SH-SY5Y (cell line): ENCODE results near the gene INF2.

ENCODE experiments used
- GATA2 ChIP-seq: IDR thresholded peaks from 2 replicates; pipeline ENCODE4 v1.6.1; 2011; ENCODE audit warnings: mild to moderate bottlenecking, low read depth, low read length
- GATA3 ChIP-seq: IDR thresholded peaks from 2 replicates; pipeline ENCODE4 v1.6.1; 2011; ENCODE audit warnings: low read depth, mild to moderate bottlenecking, low read length, moderate library complexity

INF2 gene

GRCh38 chr14:104757681-104758392 lies 68.4 kb downstream of the INF2 start:
- TF ChIP-seq GATA2 (no peak), GATA3 (no peak)

DNA sequence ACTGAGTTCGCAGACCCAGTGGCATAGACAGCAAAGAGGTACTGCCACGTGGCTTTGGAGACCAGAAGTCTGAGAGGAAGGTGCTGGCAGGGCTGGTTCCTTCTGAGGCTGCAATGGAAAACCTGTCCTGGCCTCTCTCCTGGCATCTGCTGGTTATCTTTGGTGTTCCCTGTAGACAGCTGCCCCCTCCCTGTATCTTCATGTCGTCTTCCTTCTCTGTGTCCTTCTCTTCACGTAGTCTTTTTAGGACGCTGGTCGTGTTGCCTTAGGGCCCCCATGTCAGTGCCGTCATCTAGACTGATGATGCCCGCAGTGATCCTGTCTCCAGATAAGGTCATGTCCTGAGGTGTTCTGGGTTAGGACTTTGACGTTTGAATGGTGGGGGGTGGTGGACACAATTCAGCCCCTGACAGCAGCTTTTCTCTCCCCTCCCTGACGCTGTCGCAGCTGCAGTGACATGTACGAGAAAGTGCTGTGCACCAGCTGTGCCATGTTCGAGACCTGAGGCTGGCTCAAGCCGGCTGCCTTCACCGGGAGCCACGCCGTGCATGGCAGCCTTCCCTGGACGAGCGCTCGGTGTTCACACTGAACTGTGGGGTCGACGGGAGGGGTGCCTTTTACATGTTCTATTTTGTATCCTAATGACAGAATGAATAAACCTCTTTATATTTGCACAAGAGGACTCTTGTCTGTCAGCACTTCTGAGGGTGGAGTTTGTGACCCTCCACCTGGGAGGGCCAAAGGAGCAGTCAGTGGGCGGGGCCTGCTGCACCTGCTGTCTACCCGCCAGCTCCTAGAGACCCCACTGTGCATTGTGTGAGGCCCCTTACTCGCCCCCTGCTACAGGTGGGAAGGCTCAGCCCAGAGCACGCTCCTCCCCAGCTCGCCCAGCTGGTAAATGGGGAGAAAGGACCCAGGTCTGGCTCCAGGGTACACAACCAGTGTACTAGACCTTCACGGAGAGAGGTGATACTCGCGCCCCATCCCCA lies 69.9 kb downstream of the INF2 start:
- TF ChIP-seq GATA2 (no peak), GATA3 (no peak)

- no peak for TF ChIP-seq GATA3
- no peak for TF ChIP-seq GATA2
Measured at GRCh38 chr14:104765517-104765916, 76.1 kb downstream of the INF2 start.

- TF ChIP-seq GATA3 = no peak
- TF ChIP-seq GATA2 = no peak
Measured at GRCh38 chr14:104766256-104766862, 76.9 kb downstream of the INF2 start.

DNA sequence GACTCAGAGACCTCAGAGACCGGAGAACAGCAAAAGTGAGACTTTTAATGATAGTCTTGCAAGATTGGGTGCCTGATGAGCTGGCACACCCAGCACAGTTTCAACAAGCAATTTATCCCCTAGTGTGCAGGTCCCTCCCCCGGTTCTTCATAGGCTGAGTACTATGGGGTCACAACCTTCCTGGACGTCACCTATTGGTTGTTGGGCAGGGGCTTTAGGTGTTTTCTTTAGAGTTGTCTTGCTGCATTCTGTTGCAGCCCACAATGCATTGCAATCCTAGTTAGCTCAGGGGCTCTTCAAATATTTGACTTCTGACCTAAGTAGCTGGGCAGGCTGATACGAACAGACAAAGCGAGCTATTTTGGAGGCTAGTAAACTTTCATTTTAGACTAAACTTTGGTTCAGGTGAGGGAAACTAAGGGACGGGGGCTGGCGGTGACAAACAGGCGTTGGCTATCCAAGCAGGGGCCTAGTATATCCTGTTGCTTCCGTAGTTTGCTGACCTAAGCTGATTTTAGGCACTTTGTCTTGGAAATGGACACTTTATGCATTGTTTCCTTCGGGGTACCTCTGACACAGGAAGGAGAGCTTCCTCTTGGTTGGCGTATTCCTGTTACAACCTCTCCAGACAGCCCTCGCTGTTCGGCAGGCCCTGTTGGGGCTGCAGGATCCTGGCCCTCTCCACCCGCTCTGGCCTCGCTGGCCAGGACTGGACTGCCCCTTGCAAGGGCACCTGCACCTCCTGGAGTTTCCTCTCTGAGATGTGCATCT lies 77.6 kb downstream of the INF2 start:
- TF ChIP-seq GATA2 (no peak), GATA3 (no peak)

DNA sequence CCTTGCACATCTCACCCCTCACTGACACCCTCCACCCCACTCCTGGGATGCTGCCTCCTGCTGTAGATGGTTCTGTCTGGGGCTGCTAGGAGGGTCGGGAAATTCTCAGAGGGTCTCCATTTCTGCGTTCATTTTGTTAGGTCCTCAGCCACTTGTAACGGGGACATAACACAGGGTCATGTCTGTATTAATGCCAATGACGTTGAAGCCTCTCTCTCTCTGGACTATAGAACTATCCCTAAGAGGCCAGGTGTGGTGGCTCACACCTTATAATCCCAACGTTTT lies 78.2 kb downstream of the INF2 start:
- TF ChIP-seq GATA2 (no peak), GATA3 (no peak)

DNA sequence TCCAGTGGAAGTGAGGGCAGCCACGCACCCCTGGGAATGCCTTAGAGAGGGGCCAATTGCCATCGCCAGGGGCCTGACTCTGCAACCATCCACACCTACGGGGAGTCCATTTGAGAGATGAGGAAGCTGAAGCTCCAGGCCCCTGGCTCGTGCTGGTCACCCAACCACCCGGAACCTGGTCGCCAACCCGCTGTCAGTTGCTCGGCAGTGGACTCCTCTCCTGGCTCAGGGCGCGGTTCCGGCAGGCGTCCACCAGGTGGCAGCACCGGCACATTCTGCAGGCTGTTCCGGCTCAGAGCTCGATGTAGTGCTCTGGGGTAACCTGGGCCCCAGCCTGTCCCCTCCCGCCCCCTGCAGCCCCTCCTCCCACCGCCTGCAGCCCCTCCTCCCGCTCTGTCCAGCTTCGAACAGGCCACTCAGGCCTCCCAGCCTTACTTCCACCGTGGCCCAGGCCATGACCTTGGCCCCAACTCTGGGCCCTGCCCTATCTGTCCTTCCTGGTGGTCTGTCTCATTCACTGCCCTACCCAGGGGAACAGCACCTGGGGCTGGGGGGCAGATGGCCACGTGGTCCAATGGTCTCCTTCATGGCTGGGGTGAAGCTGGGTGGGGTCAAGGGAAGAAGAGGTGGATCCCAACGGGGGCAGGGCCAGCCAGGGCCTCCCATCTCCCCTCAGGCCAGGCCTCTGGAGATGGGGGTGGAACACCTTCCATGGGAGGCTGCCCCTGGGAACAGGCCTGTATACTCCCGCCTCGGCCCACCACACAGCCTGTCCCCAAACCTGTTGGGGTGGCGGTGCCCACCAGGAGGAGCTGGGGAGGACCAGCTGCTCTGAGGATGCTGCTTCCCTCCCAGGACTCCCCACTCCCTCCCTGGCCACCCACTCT lies 79.3 kb downstream of the INF2 start:
- TF ChIP-seq GATA3 (no peak), GATA2 (no peak)

DNA sequence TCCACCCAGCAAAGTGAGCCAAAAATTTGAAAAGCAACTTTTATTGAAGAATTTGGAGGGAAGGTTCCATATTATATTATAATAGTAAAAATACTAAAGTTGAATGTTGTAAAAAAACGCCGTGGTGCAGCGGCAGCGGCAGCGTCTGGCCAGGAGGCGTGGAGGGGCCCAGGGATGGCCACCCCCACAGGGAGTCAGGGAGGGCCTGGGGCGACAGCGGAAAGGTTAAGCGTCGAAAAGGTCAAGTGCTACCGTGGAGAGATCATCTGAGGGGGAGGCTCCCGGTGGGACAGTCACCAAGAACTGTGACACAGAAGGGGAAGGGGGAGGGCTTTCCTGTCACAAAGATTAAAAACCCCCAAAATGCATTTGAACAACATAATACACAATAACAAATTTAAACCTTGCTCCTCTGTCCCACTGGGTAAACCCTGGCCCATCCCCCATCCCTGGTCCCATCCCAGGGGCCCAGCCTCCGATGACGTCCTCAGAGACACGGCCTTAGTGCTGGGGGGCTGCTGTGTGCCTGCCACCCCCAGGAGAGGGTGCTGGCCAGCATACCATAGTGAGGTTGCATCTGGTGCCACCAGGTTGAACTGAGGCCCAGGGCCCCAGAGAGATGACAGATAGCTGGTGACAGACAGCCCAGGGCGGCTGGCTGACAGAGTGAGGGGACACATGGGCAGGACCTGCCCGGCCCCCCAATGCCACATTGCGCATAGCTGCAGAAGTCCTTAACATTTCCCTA lies 80.1 kb downstream of the INF2 start:
- TF ChIP-seq GATA2 (no peak), GATA3 (no peak)

GRCh38 chr14:104770072-104770579 lies 80.7 kb downstream of the INF2 start:
- TF ChIP-seq GATA3 (no peak), GATA2 (no peak)

GRCh38 chr14:104770851-104771272 lies 81.4 kb downstream of the INF2 start:
- TF ChIP-seq GATA3 = no peak
- TF ChIP-seq GATA2 = no peak

- no peak for TF ChIP-seq GATA3
- TF ChIP-seq GATA2 = no peak
Measured at GRCh38 chr14:104771374-104771773, 82.0 kb downstream of the INF2 start.
